NCI-H526 treated with DMSO at 0.1 percent for 48 hours (cell line): Measurements from ENCODE around the gene KLC1.
"Not testable (repeated sequence)": the region's sequence is repeated elsewhere in the genome, so short reads cannot be mapped to it uniquely, and the experiment has no call there.

Source experiments
- DNase-seq: peaks from one replicate; lab custom pipeline; 2025; lab: John Stamatoyannopoulos, UW

KLC1 gene

DNA sequence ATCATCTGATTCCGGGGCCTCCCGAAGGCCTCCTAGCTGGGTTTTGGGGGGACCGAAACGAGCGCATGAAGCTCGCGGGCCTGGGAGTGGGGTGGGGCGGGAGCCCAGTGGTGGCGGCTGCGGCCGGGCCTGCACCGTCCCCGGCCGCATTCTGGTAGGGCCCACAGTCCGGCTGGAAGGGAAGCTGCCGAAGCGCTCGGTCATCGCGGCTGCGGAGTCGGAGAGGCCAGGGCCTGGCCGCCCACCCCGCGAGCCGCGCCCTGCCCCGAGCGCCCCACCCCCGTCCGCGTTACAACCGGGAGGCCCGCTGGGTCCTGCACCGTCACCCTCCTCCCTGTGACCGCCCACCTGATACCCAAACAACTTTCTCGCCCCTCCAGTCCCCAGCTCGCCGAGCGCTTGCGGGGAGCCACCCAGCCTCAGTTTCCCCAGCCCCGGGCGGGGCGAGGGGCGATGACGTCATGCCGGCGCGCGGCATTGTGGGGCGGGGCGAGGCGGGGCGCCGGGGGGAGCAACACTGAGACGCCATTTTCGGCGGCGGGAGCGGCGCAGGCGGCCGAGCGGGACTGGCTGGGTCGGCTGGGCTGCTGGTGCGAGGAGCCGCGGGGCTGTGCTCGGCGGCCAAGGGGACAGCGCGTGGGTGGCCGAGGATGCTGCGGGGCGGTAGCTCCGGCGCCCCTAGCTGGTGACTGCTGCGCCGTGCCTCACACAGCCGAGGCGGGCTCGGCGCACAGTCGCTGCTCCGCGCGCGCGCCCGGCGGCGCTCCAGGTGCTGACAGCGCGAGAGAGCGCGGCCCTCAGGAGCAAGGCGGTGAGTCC is at the start of gene KLC1:
Gene KLC1 (plus strand): TSS at position 528 of the 819 bp plus-strand sequence. CDS start 25,354 bp downstream, outside the sequence.
- peak; percentile 36 for DNase-seq

GRCh38 chr14:103581206-103581605 is 47.8 kb upstream of the KLC1 start:
- DNase-seq, result no peak

GRCh38 chr14:103581954-103582703 is 46.9 kb upstream of the KLC1 start:
- DNase-seq, result no peak

- no peak for DNase-seq
Observed at GRCh38 chr14:103584326-103584915, 44.6 kb upstream of the KLC1 start.

DNA sequence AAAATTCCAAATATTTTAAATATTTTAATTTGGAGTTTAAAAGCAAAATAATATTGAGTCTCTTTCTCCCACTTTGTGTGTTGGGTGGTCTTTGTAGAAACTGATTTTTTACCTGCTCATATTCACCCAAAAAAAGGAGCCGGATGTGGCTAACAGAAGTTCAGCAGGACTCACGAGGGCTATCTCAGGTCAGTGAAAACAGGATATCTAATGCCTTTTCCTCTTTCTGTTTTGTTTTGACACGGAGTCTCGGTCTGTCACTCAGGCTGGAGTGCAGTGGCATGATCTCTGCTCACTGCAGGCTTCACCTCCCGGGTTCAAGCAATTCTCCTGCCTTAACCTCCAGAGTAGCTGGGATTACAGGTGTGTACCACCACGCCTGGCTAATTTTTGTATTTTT is 35.4 kb upstream of the KLC1 start:
- DNase-seq, result no peak

GRCh38 chr14:103594265-103594664 is 34.7 kb upstream of the KLC1 start:
- peak; percentile 76 for DNase-seq

- DNase-seq, result no peak
Observed at GRCh38 chr14:103597623-103598377, 31.2 kb upstream of the KLC1 start.

GRCh38 chr14:103600503-103600902 is 28.5 kb upstream of the KLC1 start:
- no peak for DNase-seq

DNA sequence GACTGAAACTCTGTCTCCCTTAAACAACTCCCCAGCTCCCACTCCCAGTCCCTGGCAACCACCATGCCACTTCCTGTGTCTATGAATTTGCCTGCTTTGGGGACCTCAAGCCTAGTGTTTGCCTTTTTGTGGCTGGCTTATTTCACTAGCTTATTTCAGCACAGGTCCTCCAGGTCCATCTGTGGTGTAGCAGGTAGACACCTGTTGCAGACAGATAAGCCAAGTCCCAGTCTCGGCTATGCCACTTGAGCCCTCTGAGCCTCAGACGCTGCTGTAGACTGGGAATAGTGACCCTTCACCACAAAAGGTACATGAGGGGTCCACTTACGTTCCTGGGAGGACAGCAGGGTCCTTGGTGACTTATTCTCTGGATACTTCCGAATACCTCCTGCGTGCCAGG is 24.4 kb upstream of the KLC1 start:
- no peak for DNase-seq

DNA sequence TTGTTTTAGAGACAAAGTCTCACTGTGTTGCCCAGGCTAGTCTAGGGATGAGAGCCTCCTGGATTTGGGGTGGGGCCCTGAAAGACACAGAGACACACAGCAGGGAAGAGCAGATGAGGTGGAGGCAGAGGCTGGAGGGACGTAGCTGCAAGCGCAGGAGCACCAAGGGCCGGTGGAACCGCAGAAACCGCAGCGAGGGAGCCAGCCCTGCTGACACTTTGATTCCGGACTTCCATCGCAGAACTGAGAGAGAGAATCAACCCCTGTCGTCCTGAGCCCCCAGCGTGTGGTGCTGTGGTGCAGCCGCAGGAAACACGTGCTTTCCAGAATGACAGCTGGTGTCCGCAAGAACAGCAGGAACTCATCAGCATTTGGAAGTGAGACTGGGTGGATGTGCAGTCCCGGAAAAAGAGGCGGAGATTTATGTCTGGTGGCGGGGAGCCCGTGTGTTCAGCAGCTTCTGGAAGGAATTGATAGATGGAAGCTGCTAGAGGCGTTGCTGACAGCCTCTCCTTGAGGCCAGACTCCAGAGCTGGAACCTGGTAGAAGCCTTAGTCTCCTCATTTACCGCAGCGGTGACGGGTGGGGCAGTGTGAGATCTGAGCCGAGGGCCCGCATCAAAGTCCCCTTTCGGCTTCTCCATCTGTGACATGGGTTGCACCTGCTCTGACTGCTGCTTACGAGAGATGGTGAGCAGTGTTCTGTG is 21.9 kb upstream of the KLC1 start:
- DNase-seq, result peak; percentile 66

DNA sequence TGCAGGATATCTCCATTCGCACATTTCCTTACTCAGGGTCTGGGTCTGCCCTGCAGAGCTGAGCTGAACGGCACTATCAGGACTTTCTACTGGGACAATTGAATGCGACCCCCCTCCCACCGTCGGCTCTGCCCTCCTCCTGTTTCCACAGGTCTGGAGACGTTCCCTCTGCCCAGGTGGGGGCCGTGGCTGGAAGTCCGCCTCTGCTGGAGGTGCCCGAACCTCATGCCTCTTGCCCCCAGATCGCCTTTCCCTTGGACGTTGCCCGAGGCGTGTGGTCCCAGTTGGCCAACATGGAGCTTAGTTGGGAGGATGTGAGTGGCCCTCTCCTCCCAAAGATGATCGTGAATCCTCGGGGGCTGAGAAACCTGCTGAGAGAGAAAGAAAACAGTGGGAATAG is 21.2 kb upstream of the KLC1 start:
- no peak for DNase-seq

GRCh38 chr14:103609081-103609480 is 19.9 kb upstream of the KLC1 start:
- not testable (repeated sequence) for DNase-seq

DNA sequence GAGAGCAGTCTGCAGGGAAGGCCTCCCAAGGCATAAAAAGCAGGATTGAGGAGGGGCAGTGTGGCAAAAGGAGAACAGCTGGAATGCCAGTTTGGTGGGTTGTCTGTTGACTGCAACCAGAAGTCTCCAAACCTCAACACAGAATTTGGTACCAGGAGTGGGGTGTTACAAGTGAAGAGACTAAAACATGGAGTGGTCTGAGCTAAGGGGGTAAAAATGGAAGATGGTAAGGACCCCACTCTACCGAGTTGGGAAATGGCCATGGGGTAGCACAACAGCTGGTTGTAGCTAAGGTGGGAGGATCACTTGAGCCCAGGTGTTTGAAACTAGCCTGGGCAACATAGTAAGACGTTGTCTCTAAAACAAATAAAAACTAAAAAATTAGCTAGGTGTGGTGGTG is 17.8 kb upstream of the KLC1 start:
- no peak for DNase-seq

DNA sequence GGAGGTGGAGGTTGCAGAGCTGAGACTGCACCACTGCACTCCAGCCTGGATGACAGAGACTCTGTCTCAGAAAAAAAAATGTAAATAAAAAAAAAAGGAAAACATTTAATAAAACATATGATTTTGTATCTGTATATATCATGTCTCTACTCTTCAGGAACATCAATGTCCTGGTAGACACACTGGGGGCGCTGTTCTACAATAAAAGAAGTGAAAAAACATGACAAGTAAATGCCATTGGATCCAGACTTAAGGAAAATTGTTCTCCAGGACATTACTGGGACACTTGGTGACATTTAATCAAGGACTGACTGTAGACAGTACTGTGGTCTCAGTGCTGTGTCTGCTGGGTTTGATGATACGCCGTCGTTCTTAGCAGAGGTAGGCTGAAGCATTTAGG is 15.5 kb upstream of the KLC1 start:
- no peak for DNase-seq

GRCh38 chr14:103616635-103617300 is 12.2 kb upstream of the KLC1 start:
- no peak for DNase-seq

DNA sequence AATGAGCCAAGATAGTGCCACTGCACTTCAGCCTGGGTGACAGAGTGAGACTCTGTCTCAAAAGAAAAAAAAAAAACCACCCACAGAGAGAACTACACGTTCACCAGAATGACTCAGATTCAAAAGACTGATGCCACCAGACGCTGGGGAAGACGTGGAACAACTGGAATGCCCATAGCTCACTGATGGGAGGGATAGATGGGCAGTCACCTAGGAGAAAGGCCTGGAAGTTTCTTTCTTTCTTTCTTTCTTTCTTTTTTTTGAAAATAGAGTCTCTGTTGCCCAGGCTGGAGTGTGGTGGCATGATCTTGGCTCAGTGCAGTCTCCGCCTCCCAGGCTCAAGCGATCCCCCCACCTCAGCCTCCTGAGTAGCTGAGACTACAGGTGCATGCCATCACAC is 10.0 kb upstream of the KLC1 start:
- no peak for DNase-seq

- no peak for DNase-seq
Observed at GRCh38 chr14:103621860-103622259, 7.2 kb upstream of the KLC1 start.

GRCh38 chr14:103623308-103623707 is 5.7 kb upstream of the KLC1 start:
- DNase-seq, result no peak

GRCh38 chr14:103623883-103624482 is 5.0 kb upstream of the KLC1 start:
- peak; percentile 39 for DNase-seq

- DNase-seq, result no peak
Observed at GRCh38 chr14:103624860-103625259, 4.2 kb upstream of the KLC1 start.
